ENCODE data around the gene FRAS1.

Gene FRAS1

DNA sequence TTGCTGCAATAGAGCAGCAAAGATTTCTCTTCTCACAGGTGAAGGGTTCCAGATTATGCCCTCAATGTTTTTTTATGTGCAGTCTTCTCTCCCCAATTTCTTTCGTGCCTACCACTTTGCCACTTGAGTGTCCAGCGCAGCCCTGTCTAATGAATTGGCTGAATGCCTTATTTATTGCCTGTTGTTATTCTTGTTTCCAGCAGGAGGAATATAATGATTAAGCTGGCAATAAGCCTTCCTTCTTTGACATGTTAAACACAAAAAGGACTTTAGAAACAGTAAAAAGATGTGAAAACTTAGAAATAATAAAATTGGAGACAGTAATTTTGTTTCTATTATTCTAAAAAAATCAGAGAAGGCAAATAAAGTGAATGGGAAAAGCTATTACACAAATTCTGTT is 34.6 kb upstream of the FRAS1 start:
- H3K36me3 Mint-ChIP-seq (ENCODE audit: low read depth): no peaks in the 10 kb centered on the region
- TF ChIP-seq, protein P1, sequence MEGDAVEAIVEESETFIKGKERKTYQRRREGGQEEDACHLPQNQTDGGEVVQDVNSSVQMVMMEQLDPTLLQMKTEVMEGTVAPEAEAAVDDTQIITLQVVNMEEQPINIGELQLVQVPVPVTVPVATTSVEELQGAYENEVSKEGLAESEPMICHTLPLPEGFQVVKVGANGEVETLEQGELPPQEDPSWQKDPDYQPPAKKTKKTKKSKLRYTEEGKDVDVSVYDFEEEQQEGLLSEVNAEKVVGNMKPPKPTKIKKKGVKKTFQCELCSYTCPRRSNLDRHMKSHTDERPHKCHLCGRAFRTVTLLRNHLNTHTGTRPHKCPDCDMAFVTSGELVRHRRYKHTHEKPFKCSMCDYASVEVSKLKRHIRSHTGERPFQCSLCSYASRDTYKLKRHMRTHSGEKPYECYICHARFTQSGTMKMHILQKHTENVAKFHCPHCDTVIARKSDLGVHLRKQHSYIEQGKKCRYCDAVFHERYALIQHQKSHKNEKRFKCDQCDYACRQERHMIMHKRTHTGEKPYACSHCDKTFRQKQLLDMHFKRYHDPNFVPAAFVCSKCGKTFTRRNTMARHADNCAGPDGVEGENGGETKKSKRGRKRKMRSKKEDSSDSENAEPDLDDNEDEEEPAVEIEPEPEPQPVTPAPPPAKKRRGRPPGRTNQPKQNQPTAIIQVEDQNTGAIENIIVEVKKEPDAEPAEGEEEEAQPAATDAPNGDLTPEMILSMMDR (IDR thresholded peaks at IDR 0.05): no peak
- H3K4me3 Mint-ChIP-seq: no peak overlapping the region
- H3K9me3 Mint-ChIP-seq: no peaks in the 10 kb centered on the region
- DNase-seq: no peak
- peaks cover 13% of the 10 kb centered on the region for H3K4me1 Mint-ChIP-seq
- H3K27me3 Mint-ChIP-seq (ENCODE audit: low read depth, poor library complexity): no peaks in the 10 kb centered on the region
- no peak overlapping the region for H3K27ac Mint-ChIP-seq

DNA sequence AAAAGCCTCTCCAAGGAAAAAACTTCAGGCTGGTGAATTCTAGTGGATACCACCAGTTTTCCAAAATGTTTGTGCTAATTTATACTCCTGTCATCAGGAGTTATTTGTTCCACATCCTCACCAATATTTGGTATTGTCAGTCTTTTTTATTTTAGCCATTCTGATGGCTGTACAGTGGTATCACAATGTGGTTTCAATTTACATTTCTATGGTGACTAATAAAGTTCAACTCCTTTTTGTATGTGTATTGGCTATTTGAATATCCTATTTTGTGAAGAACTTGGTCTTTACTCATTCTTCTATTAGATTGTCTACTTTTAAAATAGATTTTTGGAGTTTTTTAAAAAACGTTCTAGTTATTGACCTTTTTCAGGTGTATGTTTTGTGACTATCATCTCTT is 33.0 kb upstream of the FRAS1 start:
- Mint-ChIP-seq H3K27me3 (ENCODE audit: low read depth, poor library complexity) (no peaks in the 10 kb centered on the region), H3K9me3 (no peaks in the 10 kb centered on the region), H3K27ac (no peak overlapping the region), H3K36me3 (ENCODE audit: low read depth) (no peaks in the 10 kb centered on the region), H3K4me1 (peaks cover 6% of the 10 kb centered on the region), H3K4me3 (no peak overlapping the region)
- no peak for DNase-seq
- TF ChIP-seq, protein P1 (IDR thresholded peaks at IDR 0.05): no peak

DNA sequence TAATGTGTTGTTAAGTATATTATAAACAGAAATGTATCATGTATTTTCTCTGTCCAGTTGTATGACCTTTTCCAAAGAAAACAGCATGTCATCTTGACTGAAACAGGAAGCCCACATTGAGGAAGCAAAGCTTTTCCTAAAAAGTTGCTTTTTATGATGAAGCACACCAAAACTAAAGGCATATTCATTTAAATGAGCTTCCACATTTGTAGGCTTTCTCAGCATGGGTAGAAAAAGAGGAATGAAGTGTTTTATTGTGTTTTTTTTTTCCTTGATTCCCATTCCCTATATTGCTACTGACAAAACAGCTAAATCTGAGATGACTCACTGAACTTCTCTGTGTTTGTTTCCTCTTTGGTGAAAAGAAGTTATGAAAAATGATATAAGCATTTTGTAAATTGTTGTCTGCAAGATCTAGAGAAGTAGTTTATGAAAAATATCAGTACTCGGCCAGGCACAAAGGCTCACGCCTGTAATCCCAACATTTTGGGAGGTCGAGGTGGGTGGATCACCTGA is 32.5 kb upstream of the FRAS1 start:
- TF ChIP-seq, protein P1 (IDR thresholded peaks at IDR 0.05): no peak
- Mint-ChIP-seq H3K36me3 (ENCODE audit: low read depth) (no peaks in the 10 kb centered on the region), H3K27me3 (ENCODE audit: low read depth, poor library complexity) (peaks cover 3% of the 10 kb centered on the region), H3K4me3 (no peak overlapping the region), H3K4me1 (peaks cover 6% of the 10 kb centered on the region), H3K9me3 (no peaks in the 10 kb centered on the region), H3K27ac (no peak overlapping the region)
- DNase-seq: no peak

DNA sequence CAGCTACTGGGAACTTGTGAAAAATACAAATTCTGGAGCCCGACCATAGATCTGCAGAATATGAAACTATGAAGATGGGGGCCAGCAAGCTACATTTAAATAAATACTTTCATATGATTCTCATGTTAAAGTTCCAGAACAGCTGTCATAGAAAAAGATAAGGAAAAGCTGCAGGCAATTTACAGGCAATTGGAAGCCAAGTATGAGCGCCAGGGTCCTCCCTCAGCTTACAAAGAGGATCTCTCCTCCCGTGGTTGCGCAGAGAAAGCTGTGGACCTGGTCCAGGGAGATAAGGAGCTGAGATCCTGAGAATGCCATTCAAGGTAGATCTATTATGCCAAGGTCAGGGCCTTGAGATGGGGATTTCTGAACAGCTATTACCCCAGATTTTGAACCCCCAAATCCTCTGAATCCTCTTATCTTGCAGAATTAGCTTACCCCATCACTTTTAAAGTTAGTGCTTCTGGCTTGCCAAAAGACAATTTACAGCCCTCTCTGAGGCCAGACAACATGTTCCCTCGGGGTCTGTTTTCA is 25.6 kb upstream of the FRAS1 start:
- no peaks in the 10 kb centered on the region for H3K9me3 Mint-ChIP-seq
- H3K27me3 Mint-ChIP-seq (ENCODE audit: low read depth, poor library complexity): peaks cover 12% of the 10 kb centered on the region
- no peak overlapping the region for H3K4me3 Mint-ChIP-seq
- H3K4me1 Mint-ChIP-seq: no peaks in the 10 kb centered on the region
- no peaks in the 10 kb centered on the region for H3K36me3 Mint-ChIP-seq (ENCODE audit: low read depth)
- TF ChIP-seq, protein P1 (IDR thresholded peaks at IDR 0.05): no peak
- H3K27ac Mint-ChIP-seq: no peak overlapping the region
- no peak for DNase-seq

DNA sequence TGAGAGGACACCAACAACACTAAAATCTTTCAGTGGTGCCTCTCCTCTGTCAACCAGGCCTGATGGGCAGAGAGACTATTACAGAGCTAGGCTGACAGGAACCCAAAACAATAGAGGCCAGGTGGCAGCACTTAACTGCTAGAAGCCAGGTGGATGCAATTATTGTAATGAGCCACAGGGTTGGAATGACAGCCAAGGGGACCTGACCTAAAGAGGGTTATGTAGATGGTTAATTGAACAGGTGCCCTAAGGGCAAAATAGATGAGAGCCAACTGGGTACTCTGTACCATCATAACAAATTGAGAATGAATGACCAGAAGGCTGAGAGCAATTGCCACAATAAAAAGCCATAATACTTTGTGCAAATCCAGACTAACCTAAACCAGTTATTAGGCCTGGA is 24.7 kb upstream of the FRAS1 start:
- H3K36me3 Mint-ChIP-seq (ENCODE audit: low read depth): no peaks in the 10 kb centered on the region
- H3K4me3 Mint-ChIP-seq: no peak overlapping the region
- no peaks in the 10 kb centered on the region for H3K9me3 Mint-ChIP-seq
- H3K4me1 Mint-ChIP-seq: no peaks in the 10 kb centered on the region
- no peak overlapping the region for H3K27ac Mint-ChIP-seq
- TF ChIP-seq, protein P1 (IDR thresholded peaks at IDR 0.05): no peak
- H3K27me3 Mint-ChIP-seq (ENCODE audit: low read depth, poor library complexity): peaks cover 14% of the 10 kb centered on the region
- DNase-seq: no peak

DNA sequence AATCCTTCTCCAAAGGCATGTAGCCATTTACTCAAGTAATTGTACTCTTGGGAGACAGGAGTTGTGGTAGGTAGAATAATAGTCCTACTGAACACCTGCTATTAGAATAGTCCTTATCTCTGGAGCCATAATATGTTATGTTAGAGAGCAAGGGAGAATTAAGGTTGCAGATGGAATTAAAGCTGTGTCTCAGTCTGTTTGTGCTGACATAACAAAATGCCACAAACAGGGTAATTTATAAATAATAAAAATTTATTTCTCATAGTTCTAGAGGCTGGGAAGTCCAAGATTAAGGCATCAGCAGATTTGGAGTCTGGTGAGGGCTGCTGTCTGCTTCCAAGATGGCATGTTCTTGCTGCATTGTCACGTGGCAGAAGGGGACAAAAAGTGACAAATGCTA is 24.2 kb upstream of the FRAS1 start:
- Mint-ChIP-seq H3K27ac (no peak overlapping the region), H3K4me1 (no peaks in the 10 kb centered on the region), H3K9me3 (no peaks in the 10 kb centered on the region), H3K4me3 (no peak overlapping the region), H3K27me3 (ENCODE audit: low read depth, poor library complexity) (peaks cover 15% of the 10 kb centered on the region), H3K36me3 (ENCODE audit: low read depth) (no peaks in the 10 kb centered on the region)
- TF ChIP-seq, protein P1 (IDR thresholded peaks at IDR 0.05): no peak
- no peak for DNase-seq
